ENCODE data around the gene PEX5L.

The PEX5L gene

GRCh38 chr3:179872842-179873241 lies 163.9 kb downstream of the PEX5L start:
- H3K4me3 ChIP-seq (ENCODE audit: low read length): no peak overlapping the region
- H3K36me3 ChIP-seq (ENCODE audit: control insufficient read depth, insufficient read depth, low read length): no peaks in the 10 kb centered on the region
- no peaks in the 10 kb centered on the region for H3K4me1 ChIP-seq (ENCODE audit: control insufficient read depth, insufficient read depth, low read length)
- no peak overlapping the region for H3K27ac ChIP-seq (ENCODE audit: low read depth, low read length)
- no peaks in the 10 kb centered on the region for H3K27me3 ChIP-seq (ENCODE audit: control insufficient read depth, insufficient read depth, low read length)
- H3K9ac ChIP-seq (ENCODE audit: low read length): no peak overlapping the region

DNA sequence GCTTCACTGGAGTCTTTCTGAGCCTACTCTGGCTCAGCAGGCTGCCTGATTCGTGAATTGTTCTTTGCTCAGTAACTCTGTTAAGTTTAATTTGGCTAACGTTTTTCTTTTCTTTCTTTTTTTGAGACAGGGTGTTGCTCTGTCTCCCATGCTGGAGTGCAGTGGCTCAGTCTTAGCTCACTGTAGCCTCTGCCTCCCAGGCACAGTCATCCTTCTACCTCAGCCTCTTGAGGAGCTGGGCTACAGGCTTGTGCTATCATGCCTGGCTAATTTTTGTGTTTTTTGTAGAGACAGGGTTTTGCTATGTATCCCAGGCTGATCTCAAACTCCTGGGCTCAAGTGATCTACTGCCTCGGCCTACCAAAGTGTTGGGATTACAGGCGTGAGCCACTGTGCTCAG lies 165.0 kb downstream of the PEX5L start:
- Histone ChIP-seq H3K4me1 (ENCODE audit: control insufficient read depth, insufficient read depth, low read length) (no peaks in the 10 kb centered on the region), H3K36me3 (ENCODE audit: control insufficient read depth, insufficient read depth, low read length) (no peaks in the 10 kb centered on the region), H3K4me3 (ENCODE audit: low read length) (no peak overlapping the region), H3K9ac (ENCODE audit: low read length) (no peak overlapping the region), H3K27ac (ENCODE audit: low read depth, low read length) (no peak overlapping the region), H3K27me3 (ENCODE audit: control insufficient read depth, insufficient read depth, low read length) (no peaks in the 10 kb centered on the region)

GRCh38 chr3:179868715-179869114 lies 168.0 kb downstream of the PEX5L start:
- Histone ChIP-seq H3K36me3 (ENCODE audit: control insufficient read depth, insufficient read depth, low read length) (no peaks in the 10 kb centered on the region), H3K27ac (ENCODE audit: low read depth, low read length) (no peak overlapping the region), H3K9ac (ENCODE audit: low read length) (no peak overlapping the region)

DNA sequence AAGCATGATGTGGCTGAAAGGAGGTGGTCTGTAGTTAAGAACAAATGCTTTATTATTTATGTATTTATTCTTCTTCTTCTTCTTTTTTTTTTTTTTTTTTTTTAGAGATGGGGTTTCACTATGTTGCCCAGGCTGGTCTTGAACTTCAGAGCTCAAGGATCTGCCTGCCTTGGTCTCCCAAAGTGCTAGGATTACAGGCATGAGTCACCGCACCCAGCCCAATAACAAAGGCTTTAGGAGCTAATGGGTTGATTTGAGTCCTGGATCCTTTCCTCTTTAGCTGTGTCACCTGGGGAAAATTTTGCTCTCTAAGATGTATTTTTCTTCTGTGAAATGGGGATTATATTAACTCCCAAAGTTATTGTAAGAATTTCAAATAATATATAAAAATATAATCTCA lies 168.8 kb downstream of the PEX5L start:
- H3K4me3 ChIP-seq (ENCODE audit: low read length): no peak overlapping the region

More at GRCh38 chr3:179868715-179869114, 168.0 kb downstream of the PEX5L start:
- Histone ChIP-seq H3K4me3 (ENCODE audit: low read length) (no peak overlapping the region), H3K27me3 (ENCODE audit: control insufficient read depth, insufficient read depth, low read length) (no peaks in the 10 kb centered on the region), H3K4me1 (ENCODE audit: control insufficient read depth, insufficient read depth, low read length) (no peaks in the 10 kb centered on the region)

DNA sequence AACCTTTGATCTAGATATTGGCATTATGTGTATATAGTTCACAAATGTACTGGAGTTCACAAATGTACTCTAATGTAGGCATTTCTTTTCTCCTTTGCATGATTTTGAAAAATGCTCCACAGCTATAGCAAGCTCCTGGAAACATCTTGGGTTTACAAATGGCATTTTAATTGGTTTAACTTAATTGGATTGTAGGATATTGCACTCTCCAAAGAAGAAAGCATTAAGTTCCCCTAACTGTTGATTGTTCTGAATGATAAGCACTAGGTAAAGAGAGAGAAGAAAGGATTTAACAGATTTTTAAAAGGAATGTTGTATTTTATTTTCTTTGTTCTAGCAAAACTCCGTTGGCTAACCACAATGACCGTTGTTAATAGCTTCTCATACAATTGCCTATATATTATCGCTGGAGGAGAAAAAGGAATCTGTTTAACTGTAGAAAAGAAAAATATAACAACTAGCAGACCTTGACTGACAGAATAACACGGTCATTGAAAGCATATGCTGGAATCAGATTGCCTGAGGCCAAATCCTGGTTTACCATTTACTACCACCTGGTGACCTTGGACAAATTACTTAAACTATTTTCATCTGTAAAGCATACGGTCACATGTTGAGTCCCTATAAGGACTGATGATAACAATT lies 170.8 kb downstream of the PEX5L start:
- no peak overlapping the region for H3K27ac ChIP-seq (ENCODE audit: low read depth, low read length)
- no peaks in the 10 kb centered on the region for H3K36me3 ChIP-seq (ENCODE audit: control insufficient read depth, insufficient read depth, low read length)
- H3K4me3 ChIP-seq (ENCODE audit: low read length): no peak overlapping the region
- H3K27me3 ChIP-seq (ENCODE audit: control insufficient read depth, insufficient read depth, low read length): no peaks in the 10 kb centered on the region
- no peak overlapping the region for H3K9ac ChIP-seq (ENCODE audit: low read length)
- no peaks in the 10 kb centered on the region for H3K4me1 ChIP-seq (ENCODE audit: control insufficient read depth, insufficient read depth, low read length)

More for the DNA sequence above, 168.8 kb downstream of the PEX5L start:
- Histone ChIP-seq H3K36me3 (ENCODE audit: control insufficient read depth, insufficient read depth, low read length) (no peaks in the 10 kb centered on the region), H3K9ac (ENCODE audit: low read length) (no peak overlapping the region), H3K27me3 (ENCODE audit: control insufficient read depth, insufficient read depth, low read length) (no peaks in the 10 kb centered on the region), H3K27ac (ENCODE audit: low read depth, low read length) (no peak overlapping the region), H3K4me1 (ENCODE audit: control insufficient read depth, insufficient read depth, low read length) (no peaks in the 10 kb centered on the region)

DNA sequence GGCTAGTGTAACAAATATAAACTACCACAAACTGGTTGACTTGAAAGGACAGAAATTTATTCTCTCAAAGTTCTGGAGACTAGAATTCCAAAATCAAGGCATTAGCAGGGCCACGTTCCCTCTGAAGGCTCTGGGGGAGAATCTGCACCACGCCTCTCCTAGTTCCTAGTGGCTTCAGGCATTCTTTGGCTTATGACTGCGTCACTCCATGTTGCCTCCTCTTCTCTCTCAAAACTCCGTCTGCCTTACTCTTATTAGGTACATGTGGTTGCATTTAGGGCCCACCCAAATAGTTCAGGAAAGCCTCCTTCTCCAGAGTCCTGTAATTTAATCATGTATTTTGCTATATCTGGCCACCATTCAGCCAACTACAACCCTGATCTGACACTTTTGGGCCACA lies 174.8 kb downstream of the PEX5L start:
- Histone ChIP-seq H3K9ac (ENCODE audit: low read length) (no peak overlapping the region), H3K4me1 (ENCODE audit: control insufficient read depth, insufficient read depth, low read length) (no peaks in the 10 kb centered on the region), H3K27me3 (ENCODE audit: control insufficient read depth, insufficient read depth, low read length) (no peaks in the 10 kb centered on the region), H3K27ac (ENCODE audit: low read depth, low read length) (no peak overlapping the region), H3K36me3 (ENCODE audit: control insufficient read depth, insufficient read depth, low read length) (no peaks in the 10 kb centered on the region), H3K4me3 (ENCODE audit: low read length) (no peak overlapping the region)

- H3K9ac ChIP-seq (ENCODE audit: low read length): no peak overlapping the region
- H3K36me3 ChIP-seq (ENCODE audit: control insufficient read depth, insufficient read depth, low read length): no peaks in the 10 kb centered on the region
- H3K4me1 ChIP-seq (ENCODE audit: control insufficient read depth, insufficient read depth, low read length): no peaks in the 10 kb centered on the region
- H3K27ac ChIP-seq (ENCODE audit: low read depth, low read length): no peak overlapping the region
- no peak overlapping the region for H3K4me3 ChIP-seq (ENCODE audit: low read length)
- no peaks in the 10 kb centered on the region for H3K27me3 ChIP-seq (ENCODE audit: control insufficient read depth, insufficient read depth, low read length)
Observed at GRCh38 chr3:179861292-179861691, 175.4 kb downstream of the PEX5L start.

- Histone ChIP-seq H3K4me3 (ENCODE audit: low read length) (no peak overlapping the region), H3K9ac (ENCODE audit: low read length) (no peak overlapping the region), H3K27me3 (ENCODE audit: control insufficient read depth, insufficient read depth, low read length) (no peaks in the 10 kb centered on the region), H3K27ac (ENCODE audit: low read depth, low read length) (no peak overlapping the region), H3K36me3 (ENCODE audit: control insufficient read depth, insufficient read depth, low read length) (no peaks in the 10 kb centered on the region), H3K4me1 (ENCODE audit: control insufficient read depth, insufficient read depth, low read length) (no peaks in the 10 kb centered on the region)
Observed at GRCh38 chr3:179860275-179861107, 176.2 kb downstream of the PEX5L start.

DNA sequence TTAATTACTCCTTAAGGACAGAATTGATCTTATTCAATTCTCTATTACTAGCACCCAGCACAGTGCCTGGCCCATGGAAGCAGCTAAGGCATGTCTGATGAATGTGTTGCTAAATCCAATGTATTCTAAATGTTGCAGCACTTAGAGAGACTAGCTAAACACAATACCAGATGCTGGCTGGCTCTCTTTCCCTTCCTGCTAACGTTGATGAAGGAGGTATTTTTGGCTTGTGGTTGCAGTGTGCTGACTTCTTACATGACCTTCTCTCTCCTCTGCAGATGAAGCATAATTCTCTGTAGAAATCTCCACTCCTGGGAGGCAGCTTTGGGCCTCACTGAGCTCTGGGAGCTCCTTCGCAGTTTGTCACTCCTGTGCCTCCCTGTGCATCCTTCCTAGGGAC lies 183.6 kb downstream of the PEX5L start:
- no peaks in the 10 kb centered on the region for H3K4me1 ChIP-seq (ENCODE audit: control insufficient read depth, insufficient read depth, low read length)
- no peak overlapping the region for H3K9ac ChIP-seq (ENCODE audit: low read length)
- no peak overlapping the region for H3K27ac ChIP-seq (ENCODE audit: low read depth, low read length)
- H3K27me3 ChIP-seq (ENCODE audit: control insufficient read depth, insufficient read depth, low read length): no peaks in the 10 kb centered on the region
- H3K36me3 ChIP-seq (ENCODE audit: control insufficient read depth, insufficient read depth, low read length): no peaks in the 10 kb centered on the region
- H3K4me3 ChIP-seq (ENCODE audit: low read length): no peak overlapping the region

DNA sequence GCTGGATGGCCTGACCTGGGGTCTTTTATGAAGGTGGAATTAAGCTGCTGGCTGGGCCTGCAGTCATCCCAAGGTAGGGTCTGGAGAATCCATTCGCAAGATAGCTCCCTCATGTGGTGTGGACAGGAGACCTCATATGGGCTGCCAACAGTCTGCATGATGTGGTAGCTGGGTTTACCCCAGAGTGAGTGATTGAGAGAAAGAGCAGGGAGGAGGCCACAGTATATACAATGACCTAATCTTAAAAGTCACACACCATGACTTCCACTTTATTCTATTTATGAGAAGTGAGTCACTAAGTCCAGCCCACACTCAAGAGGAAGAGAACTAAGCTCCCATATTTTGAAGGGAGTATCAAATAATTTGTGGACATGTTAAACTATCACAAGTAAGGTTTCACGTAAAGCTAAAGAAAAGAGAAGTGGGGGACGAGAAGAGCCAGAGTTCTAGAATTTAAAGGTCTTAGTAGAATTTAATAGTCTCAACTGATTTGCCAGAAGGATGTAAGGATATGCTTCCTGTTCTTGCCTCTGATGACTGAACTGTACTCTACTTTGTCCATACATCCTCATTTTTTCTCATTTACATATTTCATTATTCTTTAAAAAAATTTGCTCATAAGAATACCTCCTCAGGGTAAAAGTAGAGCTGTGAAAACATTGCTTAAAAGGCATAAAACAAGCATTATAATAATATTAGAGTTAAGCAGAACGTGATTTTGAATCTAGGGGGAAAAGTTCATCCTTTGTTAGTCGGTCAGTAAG lies 184.4 kb downstream of the PEX5L start:
- Histone ChIP-seq H3K27ac (ENCODE audit: low read depth, low read length) (no peak overlapping the region), H3K9ac (ENCODE audit: low read length) (no peak overlapping the region), H3K4me3 (ENCODE audit: low read length) (no peak overlapping the region), H3K27me3 (ENCODE audit: control insufficient read depth, insufficient read depth, low read length) (no peaks in the 10 kb centered on the region), H3K36me3 (ENCODE audit: control insufficient read depth, insufficient read depth, low read length) (no peaks in the 10 kb centered on the region), H3K4me1 (ENCODE audit: control insufficient read depth, insufficient read depth, low read length) (no peaks in the 10 kb centered on the region)

DNA sequence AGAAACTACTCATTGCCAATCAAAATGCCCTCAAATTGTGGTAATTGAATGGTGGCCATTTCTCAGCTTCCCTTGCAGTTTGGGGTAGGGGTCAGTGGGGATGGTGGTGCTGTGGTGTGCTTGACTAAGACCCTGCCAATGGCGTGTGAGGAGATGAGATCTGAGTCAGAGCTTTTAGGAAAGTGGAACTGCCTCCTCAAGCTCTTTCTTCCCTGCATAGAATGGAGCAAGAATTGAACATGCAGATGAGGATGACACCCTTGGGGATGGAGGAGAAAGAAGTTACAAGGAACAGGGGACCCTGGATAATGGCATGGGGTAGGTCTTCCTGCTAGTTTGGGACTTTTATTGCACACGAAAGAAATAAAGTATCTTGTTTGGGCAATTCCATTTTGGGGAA lies 188.0 kb downstream of the PEX5L start:
- no peak overlapping the region for H3K9ac ChIP-seq (ENCODE audit: low read length)
- no peak overlapping the region for H3K27ac ChIP-seq (ENCODE audit: low read depth, low read length)
- H3K4me3 ChIP-seq (ENCODE audit: low read length): no peak overlapping the region
- H3K4me1 ChIP-seq (ENCODE audit: control insufficient read depth, insufficient read depth, low read length): no peaks in the 10 kb centered on the region
- H3K27me3 ChIP-seq (ENCODE audit: control insufficient read depth, insufficient read depth, low read length): no peaks in the 10 kb centered on the region
- H3K36me3 ChIP-seq (ENCODE audit: control insufficient read depth, insufficient read depth, low read length): no peaks in the 10 kb centered on the region

GRCh38 chr3:179842061-179842460 lies 194.7 kb downstream of the PEX5L start:
- Histone ChIP-seq H3K27ac (ENCODE audit: low read depth, low read length) (no peak overlapping the region), H3K27me3 (ENCODE audit: control insufficient read depth, insufficient read depth, low read length) (no peaks in the 10 kb centered on the region), H3K9ac (ENCODE audit: low read length) (no peak overlapping the region), H3K36me3 (ENCODE audit: control insufficient read depth, insufficient read depth, low read length) (no peaks in the 10 kb centered on the region), H3K4me1 (ENCODE audit: control insufficient read depth, insufficient read depth, low read length) (no peaks in the 10 kb centered on the region), H3K4me3 (ENCODE audit: low read length) (no peak overlapping the region)

Measured in rectal smooth muscle tissue (tissue), 1 donor.